Caco-2 (cell line): ENCODE measurements around the gene GOLGA8B. TPM values are rescaled to one million over a fixed set of nuclear protein-coding genes. Genes with fewer than 3 reads are reported as not detected.

Experiments used
- BruUV-seq: library from RNA; stranded (reverse); fragments of 400-500 nt; replicated peaks from 2 replicates; lab custom pipeline; 2021; lab: Mats Ljungman, UMichigan
- CTCF ChIA-PET: fragments of 300-600 bp; sonication (Branson Sonifier 250); formaldehyde crosslinking; loops from one replicate; lab custom pipeline; 2022; ENCODE audit warnings: antibody characterized with exemption; lab: Charles Lee
- POLR2A ChIA-PET: fragments of 300-600 bp; sonication (Branson Sonifier 250); formaldehyde crosslinking; loops from one replicate; lab custom pipeline; 2022; ENCODE audit warnings: antibody characterized with exemption; lab: Charles Lee
- DNase-seq, 2 experiments: peaks; one replicate each; pipeline versions ENCODE4 v3.0.0 to v3.0.0-alpha.2; 2020 to 2022
- H3K27me3 ChIP-seq: replicated peaks from 2 replicates; pipeline ENCODE4 v1.6.0; 2011; ENCODE audit warnings: low read length; ENCODE audit not compliant: control insufficient read depth, insufficient read depth
- H3K36me3 ChIP-seq: 2 replicates; pipeline ENCODE4 v1.5.1; 2011; ENCODE audit warnings: low read length; ENCODE audit not compliant: control insufficient read depth, insufficient read depth
- H3K4me1 ChIP-seq: fragments of 250-450 bp; sonication (Bioruptor Pico); 2 replicates; pipeline ENCODE4 v1.5.1; 2020; ENCODE audit warnings: mild to moderate bottlenecking
- H3K4me3 ChIP-seq: 2 replicates; pipeline ENCODE4 v1.5.1; 2011; ENCODE audit warnings: low read depth, mild to moderate bottlenecking, control low read depth, low read length
- H3K9me3 ChIP-seq: fragments of 250-450 bp; sonication (Bioruptor Pico); 2 replicates; pipeline ENCODE4 v1.5.1; 2020; ENCODE audit warnings: mild to moderate bottlenecking, moderate library complexity
- H3K27ac Mint-ChIP-seq: one replicate; pipeline ENCODE4 v1.8.0; 2022; ENCODE audit warnings: mixed read lengths; ENCODE audit not compliant: unreplicated experiment
- H3K27me3 Mint-ChIP-seq: one replicate; pipeline ENCODE4 v1.8.0; 2022; ENCODE audit warnings: mixed read lengths; ENCODE audit not compliant: insufficient read depth, unreplicated experiment
- H3K36me3 Mint-ChIP-seq: one replicate; pipeline ENCODE4 v1.8.0; 2022; ENCODE audit warnings: mild to moderate bottlenecking, mixed read lengths; ENCODE audit not compliant: insufficient read depth, unreplicated experiment
- H3K4me1 Mint-ChIP-seq: one replicate; pipeline ENCODE4 v1.8.0; 2022; ENCODE audit warnings: low read depth, mixed read lengths; ENCODE audit not compliant: unreplicated experiment
- H3K4me3 Mint-ChIP-seq: one replicate; pipeline ENCODE4 v1.8.0; 2022; ENCODE audit warnings: mild to moderate bottlenecking, moderate library complexity, mixed read lengths; ENCODE audit not compliant: unreplicated experiment
- H3K9me3 Mint-ChIP-seq: one replicate; pipeline ENCODE4 v1.8.0; 2022; ENCODE audit warnings: mixed read lengths; ENCODE audit not compliant: unreplicated experiment
- CTCF ChIP-seq, 2 experiments: fragments of 200-600 bp in 1 of 2; IDR thresholded peaks; 1 replicate in 1 of 2; 2 replicates in 1 of 2; pipeline versions ENCODE4 v1.5.1 to v1.8.0; 2011 to 2022; ENCODE audit warnings: antibody characterized with exemption in 1 of 2, control low read depth in 1 of 2, inconsistent platforms in 1 of 2, low read depth in 1 of 2, low read length in 1 of 2, mild to moderate bottlenecking in 1 of 2, moderate library complexity in 1 of 2; ENCODE audit not compliant: insufficient read depth in 1 of 2, severe bottlenecking in 1 of 2, unreplicated experiment in 1 of 2
- intact Hi-C: fragments of 100-400 bp; cut with micrococcal nuclease; formaldehyde crosslinking; loops from one replicate; pipeline ENCODE4 v1.10.0; 2022; ENCODE audit not compliant: unreplicated experiment
- total RNA-seq: library from RNA; stranded (reverse); gene quantifications from 2 replicates; pipeline ENCODE4 v1.2.3, GENCODE V29; 2022

Gene GOLGA8B
- total RNA-seq, 1 experiment from 2014 or later, result 52.3 TPM

- H3K4me3 ChIP-seq, result no peak overlapping the region
- no TSS peak for BruUV-seq
- H3K4me3 Mint-ChIP-seq, result no peak overlapping the region
- TF ChIP-seq CTCF (IDR thresholded peaks at IDR 0.05; ENCODE audit: insufficient read depth in 1 of 2, low read depth in 1 of 2, low read length in 1 of 2, severe bottlenecking in 1 of 2, unreplicated experiment in 1 of 2), result peak; percentile 29 to 30
- ChIA-PET POLR2A (no interaction called here), CTCF (no interaction called here)
- H3K36me3 ChIP-seq, result no peaks in the 10 kb centered on the region
- peaks cover 26% of the 10 kb centered on the region for H3K27me3 Mint-ChIP-seq
- no peaks in the 10 kb centered on the region for H3K36me3 Mint-ChIP-seq
- no peak for DNase-seq
- intact Hi-C loops, result no loop called here
- no peaks in the 10 kb centered on the region for H3K9me3 Mint-ChIP-seq
- no peaks in the 10 kb centered on the region for H3K9me3 ChIP-seq
- no peaks in the 10 kb centered on the region for H3K4me1 Mint-ChIP-seq
- H3K27ac Mint-ChIP-seq, result no peak overlapping the region
- H3K4me1 ChIP-seq, result no peaks in the 10 kb centered on the region
- H3K27me3 ChIP-seq, result no peaks in the 10 kb centered on the region
Observed at GRCh38 chr15:34610354-34610753, 26.9 kb upstream of the GOLGA8B start.

GRCh38 chr15:34609102-34610057, 25.9 kb upstream of the GOLGA8B start:
- DNase-seq, result no peak
- no peaks in the 10 kb centered on the region for H3K9me3 Mint-ChIP-seq
- H3K4me1 ChIP-seq, result no peaks in the 10 kb centered on the region
- BruUV-seq, result no TSS peak
- no peaks in the 10 kb centered on the region for H3K27me3 ChIP-seq
- ChIA-PET CTCF (no interaction called here), POLR2A (no interaction called here)
- H3K4me1 Mint-ChIP-seq, result no peaks in the 10 kb centered on the region
- H3K36me3 Mint-ChIP-seq, result no peaks in the 10 kb centered on the region
- H3K9me3 ChIP-seq, result no peaks in the 10 kb centered on the region
- H3K27ac Mint-ChIP-seq, result no peak overlapping the region
- intact Hi-C loops, result no loop called here
- no peak for TF ChIP-seq CTCF (IDR thresholded peaks at IDR 0.05; ENCODE audit: insufficient read depth in 1 of 2, low read depth in 1 of 2, low read length in 1 of 2, severe bottlenecking in 1 of 2, unreplicated experiment in 1 of 2)
- no peak overlapping the region for H3K4me3 Mint-ChIP-seq
- H3K4me3 ChIP-seq, result no peak overlapping the region
- H3K27me3 Mint-ChIP-seq, result peaks cover 24% of the 10 kb centered on the region
- H3K36me3 ChIP-seq, result no peaks in the 10 kb centered on the region

- H3K27ac Mint-ChIP-seq, result no peak overlapping the region
- H3K4me1 Mint-ChIP-seq, result no peaks in the 10 kb centered on the region
- H3K36me3 Mint-ChIP-seq, result no peaks in the 10 kb centered on the region
- ChIA-PET POLR2A (no interaction called here), CTCF (no interaction called here)
- no peak overlapping the region for H3K4me3 ChIP-seq
- H3K9me3 ChIP-seq, result no peaks in the 10 kb centered on the region
- H3K27me3 ChIP-seq, result no peaks in the 10 kb centered on the region
- TF ChIP-seq CTCF (IDR thresholded peaks at IDR 0.05; ENCODE audit: insufficient read depth in 1 of 2, low read depth in 1 of 2, low read length in 1 of 2, severe bottlenecking in 1 of 2, unreplicated experiment in 1 of 2), result no peak
- H3K4me1 ChIP-seq, result no peaks in the 10 kb centered on the region
- no peaks in the 10 kb centered on the region for H3K9me3 Mint-ChIP-seq
- intact Hi-C loops, result no loop called here
- H3K27me3 Mint-ChIP-seq, result peaks cover 27% of the 10 kb centered on the region
- no peaks in the 10 kb centered on the region for H3K36me3 ChIP-seq
- no TSS peak for BruUV-seq
- H3K4me3 Mint-ChIP-seq, result no peak overlapping the region
- no peak for DNase-seq
Observed at GRCh38 chr15:34608517-34608916, 25.1 kb upstream of the GOLGA8B start.
